Cardiac muscle cell (in vitro differentiated cells and primary cell): ENCODE results near the gene FEM1B. TPM values are rescaled to one million over a fixed set of nuclear protein-coding genes. Genes with fewer than 3 reads are reported as not detected.

Source experiments
- DNase-seq, 2 donors: peaks; one replicate each; pipeline versions ENCODE4 v3.0.0 to v3.0.0-alpha.2; 2010 to 2017; ENCODE audit warnings: low read depth in 1 of 2, low spot score in 1 of 2
- H3K27ac ChIP-seq: fragments of 200-600 bp; sonication (generic); 2 replicates; pipeline ENCODE4 v1.5.1; 2016
- H3K27me3 ChIP-seq: fragments of 200-600 bp; sonication (generic); 2 replicates; pipeline ENCODE4 v1.6.0; 2016; ENCODE audit warnings: control low read depth
- H3K36me3 ChIP-seq: fragments of 200-600 bp; sonication (generic); 2 replicates; pipeline ENCODE4 v1.5.1; 2016; ENCODE audit warnings: control low read depth
- H3K4me1 ChIP-seq: fragments of 200-600 bp; sonication (generic); 2 replicates; pipeline ENCODE4 v1.8.1; 2017; ENCODE audit warnings: low read depth, mild to moderate bottlenecking, mixed run types
- H3K4me3 ChIP-seq: fragments of 200-600 bp; sonication (generic); 2 replicates; pipeline ENCODE4 v1.5.1; 2016; ENCODE audit warnings: mild to moderate bottlenecking
- H3K9me3 ChIP-seq: fragments of 200-600 bp; sonication (generic); 2 replicates; pipeline ENCODE4 v1.5.1; 2017; ENCODE audit warnings: low read depth, mild to moderate bottlenecking, control low read depth
- polyA plus RNA-seq: library from polyadenylated mRNA; unstranded; fragments of >200 nt; fragmentation: Nextera tagmentation; extraction: Ambion mirVana; gene quantifications from 2 replicates; pipeline ENCODE4 v1.2.1, GENCODE V29; 2016
- total RNA-seq: library from RNA; depleted of rRNA; stranded (reverse); fragments of >200 nt; gene quantifications from 2 replicates; pipeline ENCODE4 v1.2.3, GENCODE V29; 2016
- TF ChIP-seq, protein P1 (sequence below): IDR thresholded peaks from 2 replicates; pipeline ENCODE4 v1.5.1; 2012; ENCODE audit warnings: low read depth, mild to moderate bottlenecking, low read length

Gene FEM1B
- total and polyA plus RNA-seq, 2 experiments from 2014 or later = 23.0 to 59.7 TPM

DNA sequence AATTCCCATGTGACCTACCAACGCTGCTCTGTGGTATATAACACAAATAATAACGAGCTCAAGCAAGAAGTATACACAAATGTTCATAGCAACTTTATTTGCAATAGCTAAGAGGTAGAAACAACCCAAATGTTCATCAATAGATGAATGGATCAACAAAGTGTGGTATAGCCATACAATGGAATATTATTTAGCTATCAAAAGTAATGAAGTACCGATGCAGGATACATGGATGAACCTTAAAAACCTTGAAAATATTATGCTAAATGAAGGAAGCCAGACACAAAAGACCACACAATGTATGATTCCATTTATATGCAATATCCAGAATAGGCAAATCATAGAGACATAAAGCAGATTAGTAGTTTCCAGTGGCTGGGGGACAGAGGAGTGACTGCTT is 15.6 kb upstream of the FEM1B start:
- no peaks in the 10 kb centered on the region for H3K27me3 ChIP-seq
- no peaks in the 10 kb centered on the region for H3K36me3 ChIP-seq
- H3K9me3 ChIP-seq = no peaks in the 10 kb centered on the region
- peaks cover 4% of the 10 kb centered on the region for H3K4me1 ChIP-seq
- H3K4me3 ChIP-seq = no peak overlapping the region
- TF ChIP-seq, protein P1, sequence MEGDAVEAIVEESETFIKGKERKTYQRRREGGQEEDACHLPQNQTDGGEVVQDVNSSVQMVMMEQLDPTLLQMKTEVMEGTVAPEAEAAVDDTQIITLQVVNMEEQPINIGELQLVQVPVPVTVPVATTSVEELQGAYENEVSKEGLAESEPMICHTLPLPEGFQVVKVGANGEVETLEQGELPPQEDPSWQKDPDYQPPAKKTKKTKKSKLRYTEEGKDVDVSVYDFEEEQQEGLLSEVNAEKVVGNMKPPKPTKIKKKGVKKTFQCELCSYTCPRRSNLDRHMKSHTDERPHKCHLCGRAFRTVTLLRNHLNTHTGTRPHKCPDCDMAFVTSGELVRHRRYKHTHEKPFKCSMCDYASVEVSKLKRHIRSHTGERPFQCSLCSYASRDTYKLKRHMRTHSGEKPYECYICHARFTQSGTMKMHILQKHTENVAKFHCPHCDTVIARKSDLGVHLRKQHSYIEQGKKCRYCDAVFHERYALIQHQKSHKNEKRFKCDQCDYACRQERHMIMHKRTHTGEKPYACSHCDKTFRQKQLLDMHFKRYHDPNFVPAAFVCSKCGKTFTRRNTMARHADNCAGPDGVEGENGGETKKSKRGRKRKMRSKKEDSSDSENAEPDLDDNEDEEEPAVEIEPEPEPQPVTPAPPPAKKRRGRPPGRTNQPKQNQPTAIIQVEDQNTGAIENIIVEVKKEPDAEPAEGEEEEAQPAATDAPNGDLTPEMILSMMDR = no peak
- no peak for DNase-seq
- no peak overlapping the region for H3K27ac ChIP-seq

DNA sequence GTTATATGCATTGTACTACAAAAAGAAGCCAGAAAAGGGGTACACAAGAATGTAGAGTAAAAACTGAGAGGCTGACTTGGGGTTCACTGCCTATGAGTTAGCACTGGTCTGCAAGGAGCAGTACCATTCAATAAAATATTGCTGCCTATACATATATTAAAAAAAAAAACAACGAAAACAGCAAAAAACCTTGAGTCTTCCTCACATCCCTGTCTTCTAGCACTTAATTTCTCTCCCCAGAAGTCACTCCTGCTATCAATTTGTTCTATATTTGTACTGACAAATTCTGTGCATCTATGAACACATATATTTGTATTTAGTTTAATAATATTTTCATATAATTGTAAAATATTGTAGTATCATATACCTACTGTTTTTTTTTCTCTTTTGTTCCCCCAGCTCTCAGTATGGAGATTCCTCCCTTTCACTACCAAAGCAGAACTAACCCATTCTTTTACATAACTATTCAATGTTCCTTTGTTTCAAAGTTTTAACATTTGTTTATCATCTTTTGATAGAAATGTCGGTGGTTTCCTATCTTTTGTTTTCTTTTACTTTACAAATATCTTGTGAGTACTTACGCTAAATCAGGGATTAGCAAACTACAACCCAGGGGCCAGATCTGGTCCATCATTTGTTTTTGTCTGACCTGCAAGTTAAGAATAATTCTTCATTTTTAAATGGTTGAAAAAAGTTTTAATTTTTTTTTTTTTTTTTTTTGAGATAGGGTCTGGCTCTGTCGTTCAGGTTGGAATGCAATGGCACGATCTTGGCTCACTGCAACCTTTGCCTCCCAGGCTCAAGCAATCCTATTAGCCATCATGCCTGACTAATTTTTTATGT is 14.8 kb upstream of the FEM1B start:
- no peaks in the 10 kb centered on the region for H3K27me3 ChIP-seq
- no peaks in the 10 kb centered on the region for H3K36me3 ChIP-seq
- H3K4me3 ChIP-seq = no peak overlapping the region
- no peak overlapping the region for H3K27ac ChIP-seq
- TF ChIP-seq, protein P1 = no peak
- no peaks in the 10 kb centered on the region for H3K9me3 ChIP-seq
- no peak for DNase-seq
- H3K4me1 ChIP-seq = no peaks in the 10 kb centered on the region

DNA sequence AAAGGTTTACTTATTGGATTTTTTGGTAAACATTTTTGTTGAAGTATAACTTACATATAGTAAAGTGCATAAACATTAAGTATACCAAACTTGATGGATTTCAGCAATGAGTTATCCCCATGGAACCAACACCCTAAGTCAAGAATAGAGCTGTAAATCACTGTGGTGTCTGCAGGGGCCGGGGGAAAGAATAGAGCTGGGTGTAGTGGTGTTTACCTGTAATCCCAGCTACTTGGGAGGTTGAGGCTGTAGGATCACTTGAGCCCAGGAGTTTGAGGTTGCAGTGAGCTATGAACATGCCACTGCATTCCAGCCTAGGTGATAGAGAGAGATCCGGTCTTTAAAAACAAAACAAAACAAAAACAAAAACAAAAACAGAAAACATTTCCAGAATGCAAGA is 13.3 kb upstream of the FEM1B start:
- Histone ChIP-seq H3K27ac (no peak overlapping the region), H3K9me3 (no peaks in the 10 kb centered on the region), H3K36me3 (no peaks in the 10 kb centered on the region), H3K27me3 (no peaks in the 10 kb centered on the region), H3K4me1 (no peaks in the 10 kb centered on the region), H3K4me3 (no peak overlapping the region)
- TF ChIP-seq, protein P1 = no peak
- DNase-seq = no peak

DNA sequence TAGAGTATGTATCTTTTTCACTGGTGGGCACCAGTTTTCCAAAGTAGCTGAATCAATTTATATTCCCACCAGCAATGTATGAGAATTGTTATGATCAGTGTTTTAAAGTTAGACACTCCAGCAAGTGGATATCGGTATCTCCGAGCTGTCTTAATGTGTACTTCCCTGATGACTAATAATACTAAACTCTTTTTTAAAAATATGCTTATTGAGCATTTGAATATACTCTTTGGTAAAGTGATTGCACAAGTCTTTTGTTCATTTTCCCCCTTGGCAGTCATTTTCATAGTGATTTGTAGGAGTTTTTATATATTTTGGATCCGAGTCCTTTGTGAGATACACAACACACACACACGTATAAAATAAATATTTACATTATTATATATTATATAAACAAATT is 12.5 kb upstream of the FEM1B start:
- Histone ChIP-seq H3K27ac (no peak overlapping the region), H3K9me3 (no peaks in the 10 kb centered on the region), H3K4me3 (no peak overlapping the region), H3K4me1 (no peaks in the 10 kb centered on the region), H3K27me3 (no peaks in the 10 kb centered on the region), H3K36me3 (no peaks in the 10 kb centered on the region)
- DNase-seq = no peak
- TF ChIP-seq, protein P1 = no peak

DNA sequence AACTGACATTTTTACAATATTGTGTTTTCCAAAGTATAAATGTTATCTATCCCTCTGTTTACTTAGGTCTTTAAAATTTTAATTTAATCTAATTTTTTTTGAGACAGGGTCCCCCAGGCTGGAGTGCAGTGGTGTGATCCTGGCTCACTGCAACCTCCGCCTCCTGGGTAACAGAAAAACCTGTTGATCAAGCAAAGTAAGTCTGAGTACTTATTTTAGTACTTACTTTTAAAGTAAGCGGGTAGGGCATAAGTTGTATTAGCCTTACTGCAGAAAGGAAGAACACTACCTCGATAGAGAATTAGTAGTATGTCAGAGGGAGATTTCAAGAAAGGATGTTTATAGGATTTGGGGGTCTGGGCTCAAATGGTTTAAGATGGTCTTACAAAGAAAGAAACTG is 11.9 kb upstream of the FEM1B start:
- Histone ChIP-seq H3K27ac (no peak overlapping the region), H3K27me3 (no peaks in the 10 kb centered on the region), H3K4me3 (no peak overlapping the region), H3K9me3 (no peaks in the 10 kb centered on the region), H3K4me1 (no peaks in the 10 kb centered on the region), H3K36me3 (no peaks in the 10 kb centered on the region)
- TF ChIP-seq, protein P1 = no peak
- DNase-seq = no peak
